PC-9 (cell line): ENCODE results near the gene SP1. TPM values are rescaled to one million over a fixed set of nuclear protein-coding genes. Genes with fewer than 3 reads are reported as not detected.
A peak's percentile ranks its signal among the peaks of the same experiment; 100 is the strongest.
"Not testable (repeated sequence)": the region's sequence is repeated elsewhere in the genome, so short reads cannot be mapped to it uniquely, and the experiment has no call there.

Experiments
- BruUV-seq: library from RNA; stranded (reverse); fragments of 400-500 nt; replicated peaks from 2 replicates; lab custom pipeline; 2021; lab: Mats Ljungman, UMichigan
- CTCF ChIA-PET: fragments of 300-600 bp; sonication (Branson Sonifier 250); formaldehyde crosslinking; loops from one replicate; lab custom pipeline; 2022; ENCODE audit warnings: antibody characterized with exemption; lab: Charles Lee
- POLR2A ChIA-PET: fragments of 300-600 bp; sonication (Branson Sonifier 250); formaldehyde crosslinking; loops from one replicate; lab custom pipeline; 2022; ENCODE audit warnings: antibody characterized with exemption; ENCODE audit not compliant: unreplicated experiment; lab: Charles Lee
- DNase-seq, 2 experiments: peaks; one replicate each; pipeline versions ENCODE4 v3.0.0 to v3.0.0-alpha.2; 2015 to 2022; ENCODE audit warnings: mixed read lengths in 1 of 2
- H2AFZ ChIP-seq: fragments of 200-600 bp; sonication (generic); 2 replicates; pipeline ENCODE4 v1.8.1; 2017; ENCODE audit warnings: antibody characterized with exemption
- H3F3A ChIP-seq: fragments of 200-600 bp; sonication (generic); 2 replicates; pipeline ENCODE4 v1.8.1; 2017; ENCODE audit warnings: antibody characterized with exemption, mild to moderate bottlenecking, low read depth; ENCODE audit not compliant: insufficient read depth
- H3K27ac ChIP-seq: fragments of 200-600 bp; sonication (generic); 2 replicates; pipeline ENCODE4 v1.6.1; 2016; ENCODE audit warnings: mixed run types
- H3K27me3 ChIP-seq: fragments of 200-600 bp; sonication (generic); 2 replicates; pipeline ENCODE4 v1.6.1; 2016; ENCODE audit warnings: low read depth, mixed run types; ENCODE audit not compliant: insufficient read depth
- H3K36me3 ChIP-seq: fragments of 200-600 bp; sonication (generic); 2 replicates; pipeline ENCODE4 v1.6.1; 2016; ENCODE audit warnings: low read depth, mixed run types
- H3K4me1 ChIP-seq: fragments of 200-600 bp; sonication (generic); replicated peaks from 2 replicates; pipeline ENCODE4 v1.6.1; 2016; ENCODE audit warnings: mixed run types; ENCODE audit not compliant: insufficient read depth
- H3K4me2 ChIP-seq: fragments of 200-600 bp; sonication (generic); 2 replicates; pipeline ENCODE4 v1.6.1; 2017; ENCODE audit warnings: mixed run types
- H3K4me3 ChIP-seq: fragments of 200-600 bp; sonication (generic); 2 replicates; pipeline ENCODE4 v1.6.1; 2016; ENCODE audit warnings: mixed run types
- H3K79me2 ChIP-seq: fragments of 200-600 bp; sonication (generic); 2 replicates; pipeline ENCODE4 v1.6.1; 2017; ENCODE audit warnings: low read depth, mixed run types
- H3K9me2 ChIP-seq: fragments of 200-600 bp; sonication (generic); 2 replicates; pipeline ENCODE4 v1.8.1; 2017; ENCODE audit warnings: mild to moderate bottlenecking; ENCODE audit not compliant: insufficient read depth
- H3K9me3 ChIP-seq: fragments of 200-600 bp; sonication (generic); 2 replicates; pipeline ENCODE4 v1.8.1; 2016; ENCODE audit warnings: low read depth; ENCODE audit not compliant: insufficient read depth
- H4K20me1 ChIP-seq: fragments of 200-600 bp; sonication (generic); 2 replicates; pipeline ENCODE4 v1.8.1; 2017; ENCODE audit not compliant: insufficient read depth
- CTCF ChIP-seq: fragments of 200-600 bp; sonication (generic); conservative IDR thresholded peaks from 2 replicates; pipeline ENCODE4 v1.6.1; 2017; ENCODE audit warnings: mixed run types, antibody characterized with exemption, mild to moderate bottlenecking, moderate library complexity
- EZH2 ChIP-seq: fragments of 200-600 bp; sonication (generic); IDR thresholded peaks from 2 replicates; pipeline ENCODE4 v1.8.0; 2017; ENCODE audit warnings: antibody characterized with exemption, low read depth
- intact Hi-C: fragments of 100-400 bp; cut with micrococcal nuclease; formaldehyde crosslinking; loops from one replicate; pipeline ENCODE4 v1.10.0; 2022; ENCODE audit not compliant: unreplicated experiment
- total RNA-seq: library from RNA; stranded (reverse); gene quantifications from 2 replicates; pipeline ENCODE4 v1.2.3, GENCODE V29; 2021

Gene SP1
- total RNA-seq, 1 experiment from 2014 or later = 118 TPM

- H4K20me1 ChIP-seq = no peaks in the 10 kb centered on the region
- CTCF ChIA-PET = no interaction called here
- POLR2A ChIA-PET = interaction anchor here (0.6 kb wide), 3 partner anchors 74 to 481 kb away, joined by 3 to 9 read pairs (median 4); no protein-coding TSS in a partner anchor
- no peaks in the 10 kb centered on the region for H3K9me3 ChIP-seq
- H3K27me3 ChIP-seq = no peaks in the 10 kb centered on the region
- H3K4me2 ChIP-seq = peak overlapping the region; percentile 40
- H3K9me2 ChIP-seq = no peaks in the 10 kb centered on the region
- H2AFZ ChIP-seq = no peak overlapping the region
- DNase-seq = no peak
- H3K27ac ChIP-seq = peak overlapping the region; percentile 28; the same call in 1 of the 2 replicates
- H3K79me2 ChIP-seq = no peaks in the 10 kb centered on the region
- H3K4me1 ChIP-seq = peaks cover 27% of the 10 kb centered on the region
- no TSS peak for BruUV-seq
- H3K36me3 ChIP-seq = no peaks in the 10 kb centered on the region
- no peak for TF ChIP-seq CTCF
- TF ChIP-seq EZH2 = no peak
- intact Hi-C loops = no loop called here
- peaks cover 23% of the 10 kb centered on the region for H3F3A ChIP-seq
- no peak overlapping the region for H3K4me3 ChIP-seq
These were observed 48.8 kb downstream of the SP1 start for GRCh38 chr12:53428741-53429140.

GRCh38 chr12:53430116-53430515 is 50.1 kb downstream of the SP1 start:
- no peaks in the 10 kb centered on the region for H3K79me2 ChIP-seq

GRCh38 chr12:53431187-53431586 is 51.2 kb downstream of the SP1 start:
- CTCF ChIA-PET = no interaction called here
- no TSS peak for BruUV-seq

More at GRCh38 chr12:53430116-53430515, 50.1 kb downstream of the SP1 start:
- H3K27ac ChIP-seq = no peak overlapping the region
- no peaks in the 10 kb centered on the region for H3K27me3 ChIP-seq
- ChIA-PET POLR2A (no interaction called here), CTCF (no interaction called here)
- intact Hi-C loops = no loop called here
- no peak overlapping the region for H2AFZ ChIP-seq
- H3K9me2 ChIP-seq = no peaks in the 10 kb centered on the region
- no TSS peak for BruUV-seq
- H3K4me3 ChIP-seq = no peak overlapping the region
- no peaks in the 10 kb centered on the region for H3K36me3 ChIP-seq
- peaks cover 27% of the 10 kb centered on the region for H3K4me1 ChIP-seq
- no peak for DNase-seq
- peaks cover 23% of the 10 kb centered on the region for H3F3A ChIP-seq
- no peaks in the 10 kb centered on the region for H3K9me3 ChIP-seq
- TF ChIP-seq CTCF (no peak), EZH2 (no peak)
- no peak overlapping the region for H3K4me2 ChIP-seq
- H4K20me1 ChIP-seq = no peaks in the 10 kb centered on the region

GRCh38 chr12:53435326-53435725 is 55.4 kb downstream of the SP1 start:
- H3K27me3 ChIP-seq, H3K9me3 ChIP-seq, H3F3A ChIP-seq, H3K27ac ChIP-seq, H3K36me3 ChIP-seq, H3K9me2 ChIP-seq, H2AFZ ChIP-seq, H3K79me2 ChIP-seq, H3K4me3 ChIP-seq, H3K4me1 ChIP-seq, H3K4me2 ChIP-seq, intact Hi-C loops, DNase-seq, BruUV-seq, POLR2A ChIA-PET, H4K20me1 ChIP-seq: not testable (repeated sequence)
- CTCF ChIA-PET = interaction anchor here (0.6 kb wide), 1 partner anchor 14 kb away, joined by 9 read pairs; no protein-coding TSS in a partner anchor

More at GRCh38 chr12:53431187-53431586, 51.2 kb downstream of the SP1 start:
- DNase-seq = no peak
- no peaks in the 10 kb centered on the region for H3K9me3 ChIP-seq
- no peaks in the 10 kb centered on the region for H3K79me2 ChIP-seq
- no peaks in the 10 kb centered on the region for H3K27me3 ChIP-seq
- H3K4me3 ChIP-seq = no peak overlapping the region
- no peak overlapping the region for H2AFZ ChIP-seq
- POLR2A ChIA-PET = no interaction called here
- peaks cover 29% of the 10 kb centered on the region for H3F3A ChIP-seq
- H3K36me3 ChIP-seq = no peaks in the 10 kb centered on the region
- H3K9me2 ChIP-seq = no peaks in the 10 kb centered on the region
- TF ChIP-seq CTCF (no peak), EZH2 (no peak)
- no peak overlapping the region for H3K27ac ChIP-seq
- H3K4me2 ChIP-seq = no peak overlapping the region
- no peaks in the 10 kb centered on the region for H4K20me1 ChIP-seq
- intact Hi-C loops = no loop called here
- peaks cover 27% of the 10 kb centered on the region for H3K4me1 ChIP-seq

- intact Hi-C loops, H3K27me3 ChIP-seq, H3K9me3 ChIP-seq, H3K9me2 ChIP-seq, DNase-seq, H2AFZ ChIP-seq, H3K4me2 ChIP-seq, H3K27ac ChIP-seq, H3K4me3 ChIP-seq, POLR2A ChIA-PET, H3K36me3 ChIP-seq, BruUV-seq, H4K20me1 ChIP-seq: not testable (repeated sequence)
- peaks cover 13% of the 10 kb centered on the region for H3K4me1 ChIP-seq
- peaks cover 19% of the 10 kb centered on the region for H3F3A ChIP-seq
- CTCF ChIA-PET = interaction anchor here (0.8 kb wide), 1 partner anchor 58 kb away, joined by 5 read pairs; no protein-coding TSS in a partner anchor
- H3K79me2 ChIP-seq = peaks cover 26% of the 10 kb centered on the region
These were observed 59.6 kb downstream of the SP1 start for GRCh38 chr12:53439582-53439981.
